GM03348 (cell line): Measurements from ENCODE around the gene ST3GAL5.
"Not testable (repeated sequence)": the region's sequence is repeated elsewhere in the genome, so short reads cannot be mapped to it uniquely, and the experiment has no call there.

Experiments used
- DNase-seq: peaks from one replicate; pipeline ENCODE4 v3.0.0; 2012; ENCODE audit warnings: low spot score

Gene ST3GAL5

GRCh38 chr2:85888684-85889626, at the start of gene ST3GAL5:
Gene ST3GAL5 (minus strand): TSS chr2:85888990. CDS start chr2:85888905, 85 bp downstream.
- DNase-seq, result peak; percentile 97

GRCh38 chr2:85938456-85938855, 49.7 kb upstream of the ST3GAL5 start:
- DNase-seq, result no peak

GRCh38 chr2:85937069-85937439, 48.3 kb upstream of the ST3GAL5 start:
- no peak for DNase-seq

DNA sequence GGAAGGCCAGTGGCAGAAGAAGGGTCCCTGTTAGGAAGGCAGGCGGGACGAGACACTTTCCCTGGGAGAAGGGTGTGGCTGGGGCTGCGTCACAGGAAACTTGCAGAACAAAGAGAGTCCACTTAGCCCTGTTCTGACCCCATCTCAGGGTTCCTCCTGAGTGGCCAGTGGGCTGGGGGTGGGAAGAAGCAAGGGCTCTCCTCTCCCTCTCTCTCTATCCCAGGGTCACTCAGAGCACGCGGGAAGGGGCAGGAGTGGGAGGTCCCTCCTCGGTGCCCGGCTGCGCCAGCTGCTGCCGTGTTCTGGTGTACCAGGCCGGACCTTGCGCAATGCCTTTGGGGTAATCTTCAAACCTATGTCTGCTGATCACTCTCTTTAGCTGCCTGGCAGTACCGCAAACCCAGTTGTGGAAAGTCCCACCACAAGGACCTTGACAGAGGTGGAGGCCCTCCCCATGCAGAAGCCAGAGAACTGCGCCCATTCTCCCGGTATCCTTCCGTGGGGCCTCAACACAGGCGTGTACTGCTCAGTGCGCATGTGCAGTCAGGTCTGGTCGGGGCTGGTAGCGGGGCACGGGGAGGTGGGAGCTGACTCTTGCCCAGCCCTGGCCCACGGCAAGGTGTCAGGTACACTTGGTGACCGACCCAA, 47.8 kb upstream of the ST3GAL5 start:
- no peak for DNase-seq

- DNase-seq, result peak; percentile 77
Observed at GRCh38 chr2:85935746-85936208, 47.0 kb upstream of the ST3GAL5 start.

- DNase-seq, result no peak
Observed at GRCh38 chr2:85935170-85935745, 46.5 kb upstream of the ST3GAL5 start.

DNA sequence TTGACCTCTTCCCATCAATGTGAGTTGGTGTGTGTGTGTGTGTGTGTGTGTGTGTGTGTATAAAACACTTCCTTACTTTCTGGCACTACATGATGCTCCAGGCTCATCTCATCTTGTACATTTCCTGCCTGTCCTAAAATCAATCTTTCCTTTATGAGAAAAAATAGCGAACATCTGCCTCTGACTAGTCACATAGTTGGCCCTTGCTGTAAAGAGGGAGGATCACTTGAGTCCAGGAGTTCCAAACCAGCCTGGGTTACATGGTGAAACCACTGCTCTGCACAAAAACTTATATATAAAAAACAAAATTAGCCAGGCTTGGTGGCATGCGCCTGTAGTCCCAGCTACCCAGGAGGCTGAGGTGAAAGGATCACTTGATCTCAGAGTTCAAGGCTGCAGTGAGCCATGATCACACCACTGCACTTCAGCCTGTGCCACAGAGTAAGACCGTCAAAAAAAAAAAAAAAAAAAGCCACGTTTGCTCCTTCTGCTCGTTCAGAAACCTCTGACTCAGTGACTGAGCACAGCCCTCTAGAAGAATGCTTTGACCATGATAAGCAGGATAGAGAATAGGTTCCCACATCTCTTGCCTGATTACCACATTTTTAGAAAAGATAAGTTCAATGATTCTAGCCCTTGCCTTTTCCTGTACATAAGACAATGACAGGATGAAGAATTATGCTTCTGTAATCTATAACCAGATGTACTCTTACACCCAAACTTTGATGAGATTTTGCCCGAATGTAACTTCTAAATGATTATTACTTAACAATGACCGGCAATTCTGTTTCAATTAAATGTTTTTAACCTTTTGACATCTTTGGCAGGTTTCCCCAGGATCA, 45.2 kb upstream of the ST3GAL5 start:
- peak; percentile 73 for DNase-seq

DNA sequence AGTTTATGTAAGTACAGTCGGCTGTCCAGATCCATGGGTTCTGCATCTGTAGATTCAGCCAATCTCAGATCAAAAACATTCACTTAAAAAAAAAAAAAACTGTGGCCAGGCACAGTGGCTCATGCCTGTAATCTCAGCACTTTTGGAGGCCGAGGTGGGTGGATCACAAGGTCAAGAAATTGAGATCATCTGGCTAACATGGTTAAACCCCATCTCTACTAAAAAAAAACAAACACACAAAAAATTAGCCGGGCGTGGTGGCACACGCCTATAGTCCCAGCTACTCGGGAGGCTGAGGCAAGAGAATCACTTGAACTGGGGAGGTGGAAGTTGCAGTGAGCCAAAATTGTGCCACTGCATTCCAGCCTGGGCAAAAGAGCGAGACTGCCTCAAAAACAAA, 42.4 kb upstream of the ST3GAL5 start:
- DNase-seq, result not testable (repeated sequence)

DNA sequence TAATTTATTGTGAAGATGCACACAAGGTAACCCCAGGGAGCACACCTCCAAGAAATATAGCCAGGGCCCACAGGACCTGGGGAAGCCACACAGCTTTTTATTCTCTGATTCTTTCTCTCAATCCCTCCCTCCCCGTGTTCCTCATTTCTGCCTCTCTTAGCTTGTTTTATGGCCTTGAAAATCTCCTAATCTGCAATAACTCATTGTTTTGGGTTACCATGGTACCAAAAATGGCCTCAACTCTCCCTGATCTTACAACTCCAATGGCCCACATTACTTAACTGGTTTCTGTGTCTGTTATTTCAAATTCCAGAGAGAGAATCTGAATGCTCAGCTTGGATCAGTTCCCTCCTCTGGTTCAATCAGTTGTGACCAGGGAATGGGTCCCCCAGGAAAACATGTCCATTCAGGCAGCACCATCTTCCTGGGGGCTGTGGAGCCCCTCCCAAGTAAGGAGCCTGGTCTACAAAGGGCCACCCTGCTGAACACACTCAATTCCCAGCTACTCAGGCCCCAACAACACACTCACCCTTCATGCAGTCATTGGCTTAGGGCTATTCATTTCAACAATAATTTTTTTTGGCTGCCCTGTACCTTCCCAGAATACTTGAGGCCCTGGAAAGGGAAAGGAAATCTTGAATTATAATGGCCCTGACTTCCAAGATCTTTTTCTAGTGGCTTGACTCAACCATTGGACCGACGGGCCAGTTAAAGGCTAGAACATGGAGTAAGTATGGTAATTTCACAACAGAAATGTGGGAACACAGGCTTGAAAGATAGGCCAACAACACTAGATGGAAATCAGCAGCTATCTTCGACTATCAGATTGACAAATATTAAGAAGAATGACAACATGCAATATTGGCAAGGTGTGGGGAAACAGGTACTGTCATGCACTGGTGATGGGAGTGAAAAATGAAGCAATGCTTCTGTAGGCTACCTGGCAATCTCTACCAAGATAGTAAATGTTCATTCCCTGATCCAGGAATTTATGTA, 41.6 kb upstream of the ST3GAL5 start:
- no peak for DNase-seq

- DNase-seq, result no peak
Observed at GRCh38 chr2:85929096-85930050, 40.6 kb upstream of the ST3GAL5 start.

DNA sequence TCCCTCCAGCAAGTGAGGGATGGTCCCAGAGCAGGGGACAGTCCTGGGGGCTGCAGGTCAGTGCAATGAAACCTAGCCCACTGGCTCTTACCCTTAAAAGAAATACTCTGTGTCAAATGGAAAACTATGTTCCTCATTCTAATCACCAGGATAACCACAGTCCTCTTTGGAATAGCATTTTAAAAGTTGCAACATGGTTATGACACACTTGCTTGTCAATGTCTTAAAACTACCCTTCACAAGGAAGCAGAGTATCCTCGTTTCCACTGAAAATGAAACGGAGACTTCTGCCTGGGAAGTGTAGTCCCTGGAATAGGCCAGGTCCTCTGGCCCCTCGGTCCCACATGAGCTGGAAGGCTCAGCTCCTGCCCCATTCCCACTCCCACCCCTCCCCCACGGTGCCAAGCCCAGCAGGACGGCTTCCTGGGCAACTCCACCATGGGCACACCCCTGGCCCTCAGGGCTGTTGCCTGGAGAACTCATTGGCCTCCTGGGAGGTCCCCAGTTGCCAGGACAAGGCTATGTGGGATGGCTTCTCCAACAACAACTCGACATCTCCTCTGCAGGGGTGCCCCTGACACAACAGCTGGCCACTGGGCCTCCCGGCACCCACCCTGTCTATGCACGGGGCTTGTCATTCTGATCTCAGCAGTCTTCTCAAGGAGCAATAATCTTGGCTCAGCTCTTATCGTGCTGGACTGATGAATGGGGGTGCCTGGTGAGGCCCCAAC, 38.3 kb upstream of the ST3GAL5 start:
- no peak for DNase-seq

GRCh38 chr2:85926526-85926925, 37.7 kb upstream of the ST3GAL5 start:
- no peak for DNase-seq

GRCh38 chr2:85925216-85925671, 36.5 kb upstream of the ST3GAL5 start:
- DNase-seq, result no peak

GRCh38 chr2:85924522-85924921, 35.7 kb upstream of the ST3GAL5 start:
- peak; percentile 62 for DNase-seq

- DNase-seq, result no peak
Observed at GRCh38 chr2:85922199-85922598, 33.4 kb upstream of the ST3GAL5 start.

DNA sequence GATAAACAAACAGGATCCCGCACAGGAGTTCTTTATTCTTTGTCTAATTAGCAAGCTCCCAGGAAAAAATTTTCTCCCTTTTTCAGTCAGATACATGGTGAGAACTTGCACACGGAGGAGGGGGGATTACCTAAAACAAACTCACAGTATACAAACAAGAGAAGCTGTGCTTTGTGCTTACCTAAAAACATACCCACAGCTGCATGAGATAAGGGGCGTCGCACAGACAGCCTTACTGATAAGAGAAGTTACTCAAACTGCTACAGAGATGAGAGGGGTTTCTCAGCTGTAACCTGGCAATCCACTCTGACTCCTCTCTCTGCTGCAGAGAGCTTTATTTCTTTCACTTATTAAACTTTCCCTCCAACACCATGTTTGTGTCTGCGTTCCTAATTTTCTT, 32.9 kb upstream of the ST3GAL5 start:
- no peak for DNase-seq

DNA sequence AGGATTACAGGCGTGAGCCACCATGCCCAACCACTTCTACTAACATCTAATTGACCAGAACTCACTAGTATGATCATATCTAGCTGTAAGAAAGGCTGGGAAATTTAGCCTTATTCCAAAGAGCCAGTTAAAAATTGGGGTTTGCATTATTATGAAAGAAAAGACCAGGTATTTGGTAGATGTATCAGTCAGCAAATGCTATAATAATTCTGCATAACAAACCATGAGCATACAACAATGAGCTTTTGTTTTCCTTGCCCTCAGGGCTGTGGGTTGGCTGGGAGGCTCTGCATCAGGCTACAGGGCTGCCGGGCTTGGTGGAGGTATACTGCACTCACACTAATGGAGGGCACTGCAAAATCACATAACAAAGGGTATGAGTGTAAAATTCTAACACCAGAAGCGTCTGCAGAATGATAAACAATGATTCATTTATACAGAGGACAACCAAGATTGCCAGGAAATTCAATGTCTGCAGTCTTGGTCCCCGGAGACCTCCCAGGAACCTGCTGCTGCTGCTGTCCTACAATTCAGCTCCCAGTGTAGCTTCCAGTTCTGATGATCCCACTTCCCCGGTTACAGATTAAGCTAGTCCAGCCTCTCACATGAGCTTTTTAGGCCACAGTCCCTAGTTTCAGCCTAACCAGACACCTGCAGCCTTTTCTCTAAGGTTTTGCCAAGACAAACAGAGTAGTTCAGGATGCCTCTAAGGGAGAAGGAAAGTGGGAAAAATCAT, 32.2 kb upstream of the ST3GAL5 start:
- peak; percentile 40 for DNase-seq
